KMS-11 (cell line): ENCODE data around the gene RPA1.
"Not testable (repeated sequence)": the region's sequence is repeated elsewhere in the genome, so short reads cannot be mapped to it uniquely, and the experiment has no call there.

ENCODE experiments used
- H2AFZ ChIP-seq: fragments of 200-600 bp; sonication (generic); 2 replicates; pipeline ENCODE4 v1.6.1; 2016; ENCODE audit warnings: antibody characterized with exemption, mixed run types, low read depth
- H3K27ac ChIP-seq: fragments of 200-600 bp; sonication (generic); 2 replicates; pipeline ENCODE4 v1.6.1; 2016; ENCODE audit warnings: mild to moderate bottlenecking, mixed run types
- H3K27me3 ChIP-seq: fragments of 200-600 bp; sonication (generic); 2 replicates; pipeline ENCODE4 v1.6.1; 2017; ENCODE audit warnings: mild to moderate bottlenecking, low read depth, mixed run types, moderate library complexity; ENCODE audit not compliant: insufficient read depth
- H3K36me3 ChIP-seq: fragments of 200-600 bp; sonication (generic); 2 replicates; pipeline ENCODE4 v1.6.1; 2017; ENCODE audit warnings: mild to moderate bottlenecking, mixed run types; ENCODE audit not compliant: insufficient read depth
- H3K4me1 ChIP-seq: fragments of 200-600 bp; sonication (generic); 2 replicates; pipeline ENCODE4 v1.6.1; 2016; ENCODE audit warnings: mild to moderate bottlenecking, low read depth, mixed run types; ENCODE audit not compliant: poor library complexity, severe bottlenecking
- H3K4me2 ChIP-seq: fragments of 200-600 bp; sonication (generic); 2 replicates; pipeline ENCODE4 v1.7.0; 2016; ENCODE audit warnings: mild to moderate bottlenecking, mixed run types
- H3K4me3 ChIP-seq: fragments of 200-600 bp; sonication (generic); IDR thresholded peaks from 2 replicates; pipeline ENCODE4 v1.6.1; 2017; ENCODE audit warnings: low read depth, low read length, mixed read lengths; ENCODE audit not compliant: insufficient read depth
- H3K79me2 ChIP-seq: fragments of 200-600 bp; sonication (generic); 2 replicates; pipeline ENCODE4 v1.6.1; 2016; ENCODE audit warnings: low read depth, mixed run types; ENCODE audit not compliant: insufficient read depth
- H3K9ac ChIP-seq: fragments of 200-600 bp; sonication (generic); 2 replicates; pipeline ENCODE4 v1.6.1; 2016; ENCODE audit warnings: mild to moderate bottlenecking, mixed run types
- H4K20me1 ChIP-seq: fragments of 200-600 bp; sonication (generic); 2 replicates; pipeline ENCODE4 v1.6.1; 2016; ENCODE audit warnings: mild to moderate bottlenecking, mixed run types; ENCODE audit not compliant: insufficient read depth
- CTCF ChIP-seq: fragments of 200-600 bp; sonication (generic); conservative IDR thresholded peaks from 2 replicates; pipeline ENCODE4 v1.6.1; 2017; ENCODE audit warnings: low read depth, mild to moderate bottlenecking, antibody characterized with exemption, low read length, moderate library complexity, mixed read lengths

RPA1 gene

GRCh38 chr17:1792495-1793446, 37.0 kb upstream of the RPA1 start:
- Histone ChIP-seq H2AFZ (no peak overlapping the region), H3K27me3 (no peaks in the 10 kb centered on the region), H3K79me2 (no peaks in the 10 kb centered on the region), H3K36me3 (no peaks in the 10 kb centered on the region), H4K20me1 (no peaks in the 10 kb centered on the region), H3K4me2 (no peak overlapping the region), H3K4me3 (no peak overlapping the region), H3K27ac (no peak overlapping the region), H3K4me1 (no peaks in the 10 kb centered on the region), H3K9ac (no peak overlapping the region)
- no peak for TF ChIP-seq CTCF

GRCh38 chr17:1793447-1793806, 36.4 kb upstream of the RPA1 start:
- Histone ChIP-seq H3K27me3 (no peaks in the 10 kb centered on the region), H3K36me3 (no peaks in the 10 kb centered on the region), H3K4me2 (no peak overlapping the region), H4K20me1 (no peaks in the 10 kb centered on the region), H3K4me3 (no peak overlapping the region), H3K4me1 (no peaks in the 10 kb centered on the region), H3K9ac (no peak overlapping the region), H3K79me2 (no peaks in the 10 kb centered on the region), H2AFZ (no peak overlapping the region), H3K27ac (no peak overlapping the region)
- TF ChIP-seq CTCF: no peak

GRCh38 chr17:1796800-1797199, 33.0 kb upstream of the RPA1 start:
- no peaks in the 10 kb centered on the region for H3K36me3 ChIP-seq
- H3K4me3 ChIP-seq: no peak overlapping the region
- H4K20me1 ChIP-seq: no peaks in the 10 kb centered on the region
- H3K27ac ChIP-seq: no peak overlapping the region
- no peak overlapping the region for H3K9ac ChIP-seq
- H3K4me1 ChIP-seq: no peaks in the 10 kb centered on the region
- no peaks in the 10 kb centered on the region for H3K27me3 ChIP-seq
- H3K79me2 ChIP-seq: no peaks in the 10 kb centered on the region
- TF ChIP-seq CTCF: no peak
- no peak overlapping the region for H3K4me2 ChIP-seq
- H2AFZ ChIP-seq: no peak overlapping the region

GRCh38 chr17:1797323-1797722, 32.5 kb upstream of the RPA1 start:
- no peaks in the 10 kb centered on the region for H3K27me3 ChIP-seq
- no peak overlapping the region for H3K4me3 ChIP-seq
- H3K79me2 ChIP-seq: no peaks in the 10 kb centered on the region
- H3K9ac ChIP-seq: no peak overlapping the region
- TF ChIP-seq CTCF: no peak
- no peak overlapping the region for H3K4me2 ChIP-seq
- no peaks in the 10 kb centered on the region for H3K36me3 ChIP-seq
- H3K27ac ChIP-seq: no peak overlapping the region
- no peak overlapping the region for H2AFZ ChIP-seq
- no peaks in the 10 kb centered on the region for H4K20me1 ChIP-seq
- H3K4me1 ChIP-seq: no peaks in the 10 kb centered on the region

GRCh38 chr17:1797846-1798245, 32.0 kb upstream of the RPA1 start:
- H3K9ac ChIP-seq, H3K4me1 ChIP-seq, H3K36me3 ChIP-seq, H3K27ac ChIP-seq, H3K4me2 ChIP-seq, H4K20me1 ChIP-seq, H3K79me2 ChIP-seq, H2AFZ ChIP-seq, H3K4me3 ChIP-seq, H3K27me3 ChIP-seq: not testable (repeated sequence)
